Panc1 (cell line): ENCODE results near the gene OSBPL8. TPM values are rescaled to one million over a fixed set of nuclear protein-coding genes. Genes with fewer than 3 reads are reported as not detected.

Experiments
- ATAC-seq: fragments of 200-7000 bp; cut with Tn5 transposase; 2 replicates; pipeline ENCODE4 v1.9.1; 2020; ENCODE audit warnings: mild to moderate bottlenecking, moderate library complexity
- BruUV-seq: library from RNA; stranded (reverse); fragments of 400-500 nt; replicated peaks from 2 replicates; lab custom pipeline; 2021; lab: Mats Ljungman, UMichigan
- CTCF ChIA-PET: fragments of 300-600 bp; sonication (Branson Sonifier 250); formaldehyde crosslinking; loops from one replicate; lab custom pipeline; 2022; ENCODE audit warnings: antibody characterized with exemption; lab: Charles Lee
- POLR2A ChIA-PET: fragments of 300-600 bp; sonication (Branson Sonifier 250); formaldehyde crosslinking; loops from one replicate; lab custom pipeline; 2022; ENCODE audit warnings: antibody characterized with exemption; lab: Charles Lee
- DNase-seq: peaks from one replicate; pipeline ENCODE4 v3.0.0-alpha.2; 2010; ENCODE audit warnings: low read depth, low spot score
- H3K27ac ChIP-seq: 2 replicates; pipeline ENCODE4 v1.5.1; 2011; ENCODE audit warnings: mild to moderate bottlenecking, low read length, inconsistent platforms
- H3K27me3 ChIP-seq: fragments of 200-500 bp; sonication (Bioruptor generic); 2 replicates; pipeline ENCODE4 v1.6.0; 2014; ENCODE audit warnings: low read length, inconsistent platforms; ENCODE audit not compliant: control insufficient read depth, insufficient read depth
- H3K36me3 ChIP-seq: fragments of 200-500 bp; sonication (Bioruptor generic); 2 replicates; pipeline ENCODE4 v1.5.1; 2014; ENCODE audit warnings: inconsistent platforms, mild to moderate bottlenecking, low read length, moderate library complexity; ENCODE audit not compliant: control insufficient read depth, insufficient read depth
- H3K4me1 ChIP-seq: 2 replicates; pipeline ENCODE4 v1.5.1; 2011; ENCODE audit warnings: inconsistent platforms, mild to moderate bottlenecking, low read length, moderate library complexity; ENCODE audit not compliant: control insufficient read depth, insufficient read depth
- H3K4me3 ChIP-seq, 2 experiments: 2 replicates each; pipeline ENCODE4 v1.5.1; 2011 to 2012; ENCODE audit warnings: low read depth in 2 of 2, low read length in 2 of 2, mild to moderate bottlenecking in 2 of 2, inconsistent platforms in 1 of 2, moderate library complexity in 1 of 2
- H3K9me3 ChIP-seq: fragments of 200-500 bp; sonication (Bioruptor generic); 2 replicates; pipeline ENCODE4 v1.5.1; 2014; ENCODE audit warnings: low read depth, mild to moderate bottlenecking, inconsistent platforms, low read length, moderate library complexity; ENCODE audit not compliant: control insufficient read depth, insufficient read depth
- CTCF ChIP-seq: fragments of 450-650 bp; IDR thresholded peaks from 2 replicates; pipeline ENCODE4 v1.5.1; 2017; ENCODE audit warnings: mild to moderate bottlenecking
- POLR2AphosphoS5 ChIP-seq: IDR thresholded peaks from 2 replicates; pipeline ENCODE4 v1.6.1; 2012; ENCODE audit warnings: mild to moderate bottlenecking, low read depth, low read length, moderate library complexity
- REST ChIP-seq, 2 experiments: IDR thresholded peaks; 2 replicates each; pipeline ENCODE4 v1.6.1; 2011 to 2012; ENCODE audit warnings: low read depth in 2 of 2, control low read depth in 1 of 2, low read length in 1 of 2, mild to moderate bottlenecking in 1 of 2, moderate library complexity in 1 of 2; ENCODE audit not compliant: insufficient read depth in 1 of 2
- SIN3A ChIP-seq: IDR thresholded peaks from 2 replicates; pipeline ENCODE4 v1.6.1; 2012; ENCODE audit warnings: low read depth, mild to moderate bottlenecking, low read length, moderate library complexity, borderline replicate concordance; ENCODE audit not compliant: insufficient read depth
- TCF7L2 ChIP-seq: IDR thresholded peaks from 2 replicates; pipeline ENCODE4 v1.6.1; 2011; ENCODE audit warnings: mild to moderate bottlenecking, low read depth, low read length, inconsistent platforms
- in situ Hi-C: cut with HindIII; loops from 2 replicates; pipeline ENCODE4 v1.10.0; 2016; ENCODE audit warnings: low sequenced_read_pairs, low pct_unique_long_range_greater_than_20kb
- intact Hi-C: fragments of 100-400 bp; cut with micrococcal nuclease; formaldehyde crosslinking; loops from one replicate; pipeline ENCODE4 v1.10.0; 2022; ENCODE audit not compliant: unreplicated experiment
- total RNA-seq: library from RNA; stranded (reverse); gene quantifications from one replicate; pipeline ENCODE4 v1.2.1, GENCODE V29; 2021; ENCODE audit not compliant: unreplicated experiment

The OSBPL8 gene
- total RNA-seq, 1 experiment from 2014 or later = 76.9 TPM

- BruUV-seq = no TSS peak
- intact Hi-C loops (no loop called here), in situ Hi-C loops (no loop called here)
- Histone ChIP-seq H3K9me3 (no peaks in the 10 kb centered on the region), H3K27me3 (no peaks in the 10 kb centered on the region), H3K27ac (no peak overlapping the region), H3K4me3 (no peak overlapping the region), H3K36me3 (no peaks in the 10 kb centered on the region), H3K4me1 (peaks cover 15% of the 10 kb centered on the region)
- no peak for DNase-seq
- no peak for ATAC-seq
- ChIA-PET POLR2A (no interaction called here), CTCF (no interaction called here)
- TF ChIP-seq TCF7L2 = no peak
- no peak for TF ChIP-seq REST (IDR thresholded peaks at IDR 0.05; ENCODE audit: insufficient read depth in 1 of 2, low read depth in 2 of 2, low read length in 1 of 2)
- no peak for TF ChIP-seq CTCF
Measured at GRCh38 chr12:76546889-76547288, 12.7 kb downstream of the OSBPL8 start.

DNA sequence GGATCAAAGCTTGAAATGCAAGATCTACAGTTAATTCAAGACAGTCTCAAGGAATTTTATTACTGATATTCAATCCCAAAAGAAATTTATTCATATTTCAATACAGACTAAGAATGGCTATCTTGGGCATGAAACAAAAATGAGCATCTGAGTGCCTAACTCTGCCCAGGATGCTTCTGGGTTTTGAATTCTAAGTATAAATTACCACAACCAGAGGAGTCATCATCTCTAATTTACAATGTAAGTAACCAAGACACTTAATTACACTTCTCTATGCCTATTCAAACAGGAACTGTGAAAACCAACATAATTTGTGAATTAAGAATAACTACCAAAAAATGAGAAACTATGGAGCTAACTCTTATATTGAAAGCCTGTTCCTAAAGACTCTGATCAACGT is 14.1 kb downstream of the OSBPL8 start:
- TF ChIP-seq SIN3A (no peak), TCF7L2 (no peak), POLR2AphosphoS5 (no peak), REST (IDR thresholded peaks at IDR 0.05; ENCODE audit: insufficient read depth in 1 of 2, low read depth in 2 of 2, low read length in 1 of 2) (no peak), CTCF (no peak)
- Histone ChIP-seq H3K4me3 (no peak overlapping the region), H3K9me3 (no peaks in the 10 kb centered on the region), H3K36me3 (no peaks in the 10 kb centered on the region), H3K27ac (no peak overlapping the region), H3K4me1 (peaks cover 15% of the 10 kb centered on the region), H3K27me3 (no peaks in the 10 kb centered on the region)
- POLR2A ChIA-PET = no interaction called here
- no peak for DNase-seq
- in situ Hi-C loops (no loop called here), intact Hi-C loops (no loop called here)
- no TSS peak for BruUV-seq
- CTCF ChIA-PET = no interaction called here
- ATAC-seq = no peak
